ENCODE data around the gene HMMR.

- TF ChIP-seq, protein P1, sequence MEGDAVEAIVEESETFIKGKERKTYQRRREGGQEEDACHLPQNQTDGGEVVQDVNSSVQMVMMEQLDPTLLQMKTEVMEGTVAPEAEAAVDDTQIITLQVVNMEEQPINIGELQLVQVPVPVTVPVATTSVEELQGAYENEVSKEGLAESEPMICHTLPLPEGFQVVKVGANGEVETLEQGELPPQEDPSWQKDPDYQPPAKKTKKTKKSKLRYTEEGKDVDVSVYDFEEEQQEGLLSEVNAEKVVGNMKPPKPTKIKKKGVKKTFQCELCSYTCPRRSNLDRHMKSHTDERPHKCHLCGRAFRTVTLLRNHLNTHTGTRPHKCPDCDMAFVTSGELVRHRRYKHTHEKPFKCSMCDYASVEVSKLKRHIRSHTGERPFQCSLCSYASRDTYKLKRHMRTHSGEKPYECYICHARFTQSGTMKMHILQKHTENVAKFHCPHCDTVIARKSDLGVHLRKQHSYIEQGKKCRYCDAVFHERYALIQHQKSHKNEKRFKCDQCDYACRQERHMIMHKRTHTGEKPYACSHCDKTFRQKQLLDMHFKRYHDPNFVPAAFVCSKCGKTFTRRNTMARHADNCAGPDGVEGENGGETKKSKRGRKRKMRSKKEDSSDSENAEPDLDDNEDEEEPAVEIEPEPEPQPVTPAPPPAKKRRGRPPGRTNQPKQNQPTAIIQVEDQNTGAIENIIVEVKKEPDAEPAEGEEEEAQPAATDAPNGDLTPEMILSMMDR (conservative IDR thresholded peaks at IDR 0.05 in 1 of 2, IDR thresholded peaks at IDR 0.05 in 1 of 2; ENCODE audit: extremely low read depth in 1 of 2, insufficient read depth in 1 of 2, low read depth in 1 of 2, low read length in 2 of 2) = no peak
- TF ChIP-seq EZH2 (IDR thresholded peaks at IDR 0.05; ENCODE audit: borderline replicate concordance, low read length) = no peak
Observed at GRCh38 chr5:163505049-163505367, 44.6 kb downstream of the HMMR start.
